Endodermal cell (in vitro differentiated cells): ENCODE data around the gene LAMA2. TPM values are rescaled to one million over a fixed set of nuclear protein-coding genes. Genes with fewer than 3 reads are reported as not detected.

ENCODE experiments used
- DNase-seq: peaks from one replicate; pipeline ENCODE4 v3.0.0-alpha.2; 2017
- H3K27ac ChIP-seq: 2 replicates; pipeline ENCODE4 v1.5.1; 2013; ENCODE audit warnings: mild to moderate bottlenecking, low read depth, low read length, moderate library complexity
- H3K27me3 ChIP-seq: 2 replicates; pipeline ENCODE4 v1.6.1; 2013; ENCODE audit warnings: mild to moderate bottlenecking, low read length, moderate library complexity; ENCODE audit not compliant: insufficient read depth, control insufficient read depth, poor library complexity, severe bottlenecking
- H3K36me3 ChIP-seq: 2 replicates; pipeline ENCODE4 v1.7.0; 2013; ENCODE audit warnings: mild to moderate bottlenecking, low read length, moderate library complexity; ENCODE audit not compliant: control insufficient read depth, insufficient read depth
- H3K4me1 ChIP-seq: one replicate; pipeline ENCODE4 v1.7.0; 2013; ENCODE audit warnings: low read length; ENCODE audit not compliant: control insufficient read depth, insufficient read depth
- H3K4me3 ChIP-seq: 2 replicates; pipeline ENCODE4 v1.5.1; 2013; ENCODE audit warnings: mild to moderate bottlenecking, low read length, moderate library complexity
- H3K9ac ChIP-seq: 2 replicates; pipeline ENCODE4 v1.6.1; 2013; ENCODE audit warnings: mild to moderate bottlenecking, low read length, moderate library complexity; ENCODE audit not compliant: poor library complexity, severe bottlenecking; ENCODE audit errors: extremely low read depth
- H3K9me3 ChIP-seq: 2 replicates; pipeline ENCODE4 v1.6.1; 2013; ENCODE audit warnings: mild to moderate bottlenecking, low read length, moderate library complexity; ENCODE audit not compliant: control insufficient read depth
- H3K27ac Mint-ChIP-seq: 2 replicates; pipeline ENCODE4 v1.8.0; 2020; ENCODE audit warnings: mixed read lengths
- H3K27me3 Mint-ChIP-seq: 2 replicates; pipeline ENCODE4 v1.8.0; 2021; ENCODE audit warnings: mild to moderate bottlenecking, mixed read lengths; ENCODE audit not compliant: insufficient read depth
- H3K36me3 Mint-ChIP-seq: 2 replicates; pipeline ENCODE4 v1.8.0; 2020; ENCODE audit warnings: low read depth, mixed read lengths
- H3K4me1 Mint-ChIP-seq: 2 replicates; pipeline ENCODE4 v1.8.0; 2020; ENCODE audit warnings: mixed read lengths
- H3K4me3 Mint-ChIP-seq: 2 replicates; pipeline ENCODE4 v1.8.0; 2020; ENCODE audit warnings: mild to moderate bottlenecking, moderate library complexity, mixed read lengths
- H3K9me3 Mint-ChIP-seq: 2 replicates; pipeline ENCODE4 v1.8.0; 2020; ENCODE audit warnings: mild to moderate bottlenecking, mixed read lengths
- CTCF ChIP-seq: fragments of 200-600 bp; sonication (generic); conservative IDR thresholded peaks from 2 replicates; pipeline ENCODE4 v1.5.0; 2021; ENCODE audit warnings: antibody characterized with exemption, mild to moderate bottlenecking
- WGBS, 2 experiments: methylation state at CpG; one replicate each; pipeline versions ENCODE4 v1.1.5 to v1.1.7; 2013; ENCODE audit warnings: missing lambda C conversion rate in 2 of 2, mixed read lengths in 1 of 2; ENCODE audit not compliant: insufficient coverage in 1 of 2, insufficient read length in 1 of 2; 5-methylcytosine and 5-hydroxymethylcytosine counted together
- total RNA-seq, 2 donors: library from RNA; stranded (reverse); fragmentation: NEBNext Ultra II Directional in 1 of 2; extraction: Animal tissue kit (Norgen Biotek cat#: 25700) in 1 of 2; gene quantifications; 2 replicates in 1 of 2; 3 replicates in 1 of 2; pipeline ENCODE4 v1.2.1, GENCODE V29; 2021

The LAMA2 gene
- total RNA-seq, 2 donors from 2014 or later: 2.3 to 4.1 TPM

- no peak for TF ChIP-seq CTCF
These were observed 612.7 kb downstream of the LAMA2 start for GRCh38 chr6:129495652-129496051.

DNA sequence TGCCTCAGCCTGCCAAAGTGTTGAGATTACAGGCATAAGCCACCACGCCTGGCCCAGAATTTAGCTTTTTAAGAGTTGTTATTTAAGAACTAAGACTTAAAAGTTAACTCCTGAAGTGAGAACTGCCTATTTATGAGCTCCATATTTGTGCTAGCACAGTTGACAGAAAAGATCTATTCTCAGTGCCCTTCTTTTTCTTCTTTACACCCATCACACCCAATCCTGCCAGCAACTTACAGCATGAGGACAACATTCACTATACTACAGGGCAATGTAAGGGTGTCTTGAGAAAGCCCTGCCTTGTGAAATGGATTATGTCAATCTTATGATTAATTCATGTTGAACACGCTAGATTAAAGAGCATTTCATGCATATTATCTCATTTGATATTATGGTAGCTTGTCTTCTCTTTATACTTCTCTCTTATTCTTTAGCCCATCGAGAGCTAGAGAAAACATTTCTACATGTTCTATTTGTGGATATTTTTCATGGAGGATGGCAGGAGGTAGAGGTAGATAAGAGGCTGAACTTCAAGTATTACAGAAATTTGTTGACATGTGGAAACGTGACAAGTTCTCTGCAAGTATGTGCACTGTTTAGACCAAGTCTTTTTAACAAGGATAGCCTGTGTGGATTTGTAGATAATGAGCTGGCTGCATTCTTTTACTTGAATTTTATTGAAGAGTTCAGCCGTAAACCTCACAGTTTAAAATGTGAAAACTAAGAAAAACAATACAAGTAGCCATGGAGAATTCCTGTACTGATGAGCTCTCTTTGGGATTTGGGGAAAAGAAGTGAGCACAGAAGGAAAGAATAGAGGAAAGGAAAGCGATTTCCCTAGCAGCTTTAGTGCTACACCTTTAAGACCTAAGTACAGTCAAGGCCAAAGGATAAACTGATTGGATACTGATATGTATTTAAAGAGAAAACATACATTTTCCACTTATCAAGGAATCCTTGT lies 614.8 kb downstream of the LAMA2 start:
- Histone ChIP-seq H3K9me3 (no peaks in the 10 kb centered on the region), H3K27me3 (no peaks in the 10 kb centered on the region), H3K4me3 (no peak overlapping the region), H3K27ac (no peak overlapping the region), H3K4me1 (no peaks in the 10 kb centered on the region), H3K36me3 (no peaks in the 10 kb centered on the region), H3K9ac (no peak overlapping the region)
- no peaks in the 10 kb centered on the region for H3K27me3 Mint-ChIP-seq
- no peak overlapping the region for H3K4me3 Mint-ChIP-seq
- no peaks in the 10 kb centered on the region for H3K36me3 Mint-ChIP-seq
- no peak overlapping the region for H3K27ac Mint-ChIP-seq
- no peak for TF ChIP-seq CTCF
- DNase-seq: no peak
- peaks cover 7% of the 10 kb centered on the region for H3K4me1 Mint-ChIP-seq
- H3K9me3 Mint-ChIP-seq: no peaks in the 10 kb centered on the region
- 86 to 95% methylated on average over 4 to 6 of the region's 6 CpGs for WGBS, 2 experiments

More at GRCh38 chr6:129495652-129496051, 612.7 kb downstream of the LAMA2 start:
- H3K9ac ChIP-seq: no peak overlapping the region
- H3K4me1 Mint-ChIP-seq: peaks cover 12% of the 10 kb centered on the region
- no peak overlapping the region for H3K27ac Mint-ChIP-seq
- H3K27me3 Mint-ChIP-seq: no peaks in the 10 kb centered on the region
- no peaks in the 10 kb centered on the region for H3K36me3 ChIP-seq
- peaks cover 4% of the 10 kb centered on the region for H3K4me1 ChIP-seq
- H3K4me3 Mint-ChIP-seq: no peak overlapping the region
- H3K9me3 Mint-ChIP-seq: no peaks in the 10 kb centered on the region
- no peaks in the 10 kb centered on the region for H3K27me3 ChIP-seq
- DNase-seq: no peak
- H3K27ac ChIP-seq: no peak overlapping the region
- H3K9me3 ChIP-seq: no peaks in the 10 kb centered on the region
- no peaks in the 10 kb centered on the region for H3K36me3 Mint-ChIP-seq
- 82 to 84% methylated on average over 2 of the region's 2 CpGs for WGBS, 2 experiments
- H3K4me3 ChIP-seq: no peak overlapping the region

- H3K9me3 ChIP-seq: no peaks in the 10 kb centered on the region
- no peak overlapping the region for H3K4me3 Mint-ChIP-seq
- H3K36me3 Mint-ChIP-seq: no peaks in the 10 kb centered on the region
These were observed 615.6 kb downstream of the LAMA2 start for GRCh38 chr6:129498541-129498940.

More at GRCh38 chr6:129498541-129498940, 615.6 kb downstream of the LAMA2 start:
- H3K9me3 Mint-ChIP-seq: no peaks in the 10 kb centered on the region
- TF ChIP-seq CTCF: no peak
- Histone ChIP-seq H3K4me1 (no peaks in the 10 kb centered on the region), H3K36me3 (no peaks in the 10 kb centered on the region), H3K4me3 (no peak overlapping the region), H3K27me3 (no peaks in the 10 kb centered on the region), H3K27ac (no peak overlapping the region), H3K9ac (no peak overlapping the region)
- H3K27me3 Mint-ChIP-seq: no peaks in the 10 kb centered on the region
- 98% methylated on average over 2 of the region's 2 CpGs; no CpG with 5 or more reads in 1 of the 2 experiments for WGBS, 2 experiments
- H3K4me1 Mint-ChIP-seq: peaks cover 11% of the 10 kb centered on the region
- no peak for DNase-seq
- no peak overlapping the region for H3K27ac Mint-ChIP-seq
